ENCODE measurements around the gene TMCO2.

GRCh38 chr1:40210511-40211204 lies 37.1 kb upstream of the TMCO2 start:
- TF ChIP-seq CTCF (IDR thresholded peaks at IDR 0.05 in 4 of 5, conservative IDR thresholded peaks at IDR 0.05 in 1 of 5) (no peak), POLR2A (IDR thresholded peaks at IDR 0.05) (no peak)
